ENCODE measurements around the gene KCNMB2.
A peak's percentile ranks its signal among the peaks of the same experiment; 100 is the strongest.
"Not testable (repeated sequence)": the region's sequence is repeated elsewhere in the genome, so short reads cannot be mapped to it uniquely, and the experiment has no call there.

KCNMB2 gene

GRCh38 chr3:178826435-178827123 is 290.3 kb downstream of the KCNMB2 start:
- no peak for DNase-seq

DNA sequence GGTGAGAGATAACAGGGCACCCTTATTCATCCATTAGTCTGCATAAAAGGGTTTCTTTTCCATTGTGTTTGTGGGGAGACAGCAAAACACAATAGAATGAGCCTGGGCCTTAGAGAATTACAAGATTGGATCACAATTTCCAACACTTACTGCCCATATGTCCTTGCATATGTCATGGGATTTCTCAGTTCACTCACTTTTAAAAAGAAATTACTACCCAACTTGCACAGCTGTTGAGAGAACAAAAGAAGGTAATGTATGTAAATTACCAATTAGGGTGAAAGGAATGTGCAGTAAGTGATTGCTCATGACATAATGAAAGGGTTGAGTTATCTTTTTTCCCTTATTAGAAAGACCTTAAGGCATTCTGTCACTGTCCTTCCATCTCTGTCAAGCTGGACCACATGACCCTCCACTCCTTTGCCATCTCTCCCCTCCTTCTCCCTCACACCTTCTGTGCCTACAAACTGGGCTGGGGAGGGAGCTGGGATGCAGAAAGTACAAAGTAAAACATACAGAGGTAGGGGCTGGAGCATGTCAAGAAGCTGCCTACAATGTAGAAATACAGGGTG is 291.1 kb downstream of the KCNMB2 start:
- DNase-seq, result peak; percentile 83

DNA sequence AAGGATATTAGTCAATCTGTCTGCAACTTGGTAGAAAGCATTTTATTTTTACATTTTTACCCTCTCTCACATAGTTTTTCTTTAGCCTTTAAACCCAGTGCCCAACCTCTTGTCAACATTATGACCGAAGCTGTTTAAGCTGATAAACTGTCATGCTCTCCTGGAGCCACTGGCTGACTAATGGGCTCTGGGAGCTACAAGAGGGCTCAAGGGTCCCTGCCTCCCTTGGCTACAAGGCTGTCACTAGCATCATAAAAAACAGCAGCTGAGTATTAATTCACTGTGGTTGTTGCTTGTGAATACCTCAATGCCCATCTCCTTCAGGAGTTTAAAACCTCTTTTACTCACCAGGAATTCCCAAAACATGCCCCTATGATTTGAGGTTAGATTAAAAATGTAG is 297.5 kb downstream of the KCNMB2 start:
- no peak for DNase-seq

DNA sequence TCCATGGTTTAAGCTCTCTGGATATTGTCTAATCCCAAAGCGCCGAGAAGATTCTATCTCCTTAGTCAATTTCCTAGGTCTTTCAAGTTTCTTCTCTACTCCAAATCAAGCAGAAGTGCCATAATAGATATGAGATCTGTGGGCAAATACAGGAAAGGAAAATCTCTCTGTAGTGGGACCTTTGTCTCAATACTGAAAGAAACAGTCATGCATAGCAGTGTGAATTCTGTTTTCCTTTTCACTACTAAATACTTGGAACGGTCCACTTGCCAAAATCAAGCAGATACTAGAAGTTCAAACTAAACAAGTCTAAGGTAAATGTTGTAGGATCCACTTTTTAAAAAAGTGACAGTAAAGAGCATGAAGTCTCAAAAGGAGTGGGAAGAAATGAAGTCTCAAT is 298.8 kb downstream of the KCNMB2 start:
- DNase-seq, result no peak

DNA sequence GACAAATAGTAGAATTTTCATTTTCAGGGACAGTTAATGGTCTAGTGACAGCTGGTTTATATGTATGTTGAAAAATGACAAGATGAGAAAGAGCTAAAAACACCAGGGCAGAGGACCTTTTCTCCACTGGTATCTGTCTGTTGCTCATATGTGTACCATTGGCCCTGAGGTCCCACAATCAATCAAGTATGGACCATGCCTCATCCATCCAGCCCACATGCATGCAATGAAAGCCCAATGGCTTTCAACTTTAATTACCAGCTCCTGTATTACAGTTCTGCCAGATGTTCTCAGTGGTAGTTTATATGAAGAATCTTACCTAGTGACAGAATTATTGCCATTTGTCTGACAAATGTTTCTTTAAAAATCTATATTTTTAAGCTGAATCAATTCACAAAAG is 301.3 kb downstream of the KCNMB2 start:
- DNase-seq, result no peak

- no peak for DNase-seq
These were observed 304.4 kb downstream of the KCNMB2 start for GRCh38 chr3:178840586-178840985.

- DNase-seq, result no peak
These were observed 304.8 kb downstream of the KCNMB2 start for GRCh38 chr3:178841011-178841410.

DNA sequence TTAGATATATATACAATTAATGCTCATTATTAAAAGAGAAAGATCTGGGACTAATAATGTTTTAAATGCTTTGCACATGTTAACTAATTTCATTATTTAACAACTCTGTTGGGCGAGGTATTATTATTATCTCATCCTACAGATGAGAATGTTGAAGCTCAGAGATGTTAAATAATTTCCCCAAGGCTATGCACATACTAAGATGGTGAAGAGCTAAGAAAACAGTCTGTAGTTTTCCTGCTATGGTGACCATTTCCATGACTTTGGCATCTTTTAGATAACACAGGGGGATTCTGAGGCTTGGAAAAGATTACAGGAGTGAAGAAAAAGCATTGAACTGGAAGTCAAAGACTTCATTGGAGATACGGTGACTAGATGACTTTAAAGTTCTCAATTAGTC is 308.7 kb downstream of the KCNMB2 start:
- no peak for DNase-seq

- DNase-seq, result no peak
These were observed 309.3 kb downstream of the KCNMB2 start for GRCh38 chr3:178845420-178846118.

DNA sequence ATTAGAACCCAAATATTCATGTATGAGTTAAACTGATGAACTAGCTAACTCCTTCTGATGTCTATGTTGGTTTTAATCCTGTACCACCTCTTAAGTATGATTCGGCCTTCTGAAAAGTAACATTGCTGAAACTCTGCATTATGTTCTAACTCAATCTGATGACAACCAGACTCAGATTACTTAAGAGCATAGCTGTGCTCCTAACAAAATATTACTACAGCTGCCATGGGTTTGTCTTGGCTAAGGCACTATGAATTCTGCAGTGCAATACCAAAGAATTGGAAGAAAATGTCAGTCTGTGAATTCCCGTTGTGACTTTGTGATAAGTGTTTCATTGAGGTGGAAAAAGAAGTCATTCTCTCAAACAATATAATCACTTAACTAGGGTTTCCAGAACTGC is 311.0 kb downstream of the KCNMB2 start:
- no peak for DNase-seq

DNA sequence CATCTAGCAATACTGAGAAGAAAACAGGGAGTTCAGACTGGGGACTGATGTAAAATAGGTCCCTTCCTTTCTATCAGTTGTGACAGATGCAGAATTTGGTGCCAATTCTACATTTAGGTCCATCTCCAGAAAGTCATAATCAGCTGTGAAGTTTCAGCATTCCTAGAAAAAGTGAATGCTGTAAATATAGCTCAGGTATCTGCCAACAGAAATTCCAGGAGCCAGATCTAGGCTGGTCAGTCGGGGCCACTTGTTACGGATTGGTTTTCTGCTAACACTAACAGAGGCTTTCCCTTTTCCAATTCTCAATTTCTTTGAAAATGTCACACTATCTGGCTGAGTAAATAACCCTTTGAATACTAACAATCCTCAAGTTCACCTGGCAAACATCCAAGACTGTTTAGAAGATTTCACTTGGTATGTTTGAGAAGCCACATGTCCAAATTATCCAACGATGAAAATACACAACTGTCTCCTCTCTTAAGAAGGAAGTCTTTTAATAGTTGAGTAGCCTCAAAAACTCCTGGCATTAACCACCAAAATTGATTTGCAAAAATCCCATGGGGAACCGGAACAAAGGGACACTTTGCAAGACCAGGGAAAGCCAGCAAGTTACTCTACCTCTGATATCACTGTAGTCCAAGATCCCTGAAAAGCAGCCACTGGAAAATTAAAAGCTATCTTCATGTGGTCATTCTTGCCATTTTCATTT is 313.1 kb downstream of the KCNMB2 start:
- peak; percentile 33 for DNase-seq

- DNase-seq, result no peak
These were observed 314.4 kb downstream of the KCNMB2 start for GRCh38 chr3:178850450-178851190.

GRCh38 chr3:178851564-178851963 is 315.3 kb downstream of the KCNMB2 start:
- no peak for DNase-seq

- no peak for DNase-seq
These were observed 320.6 kb downstream of the KCNMB2 start for GRCh38 chr3:178856804-178857203.

DNA sequence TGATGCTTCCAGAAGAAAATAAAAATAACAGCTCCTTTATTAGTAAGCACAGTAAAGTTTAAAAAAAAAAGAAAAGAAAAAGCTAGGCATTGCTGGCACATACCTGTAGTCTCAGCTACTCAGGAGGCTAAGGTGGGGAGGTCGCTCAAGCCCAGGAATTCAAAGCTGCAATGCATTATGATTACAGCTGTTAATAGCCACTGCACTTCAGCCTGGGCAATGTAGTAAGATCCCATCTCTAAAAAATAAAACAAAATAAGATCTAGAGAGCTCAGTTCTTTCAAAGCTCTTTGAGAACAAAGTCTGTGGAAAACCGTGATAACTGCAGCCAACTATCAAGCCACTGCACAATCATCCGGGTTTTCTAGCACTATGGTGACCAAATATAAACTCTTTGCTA is 323.1 kb downstream of the KCNMB2 start:
- DNase-seq, result no peak

- not testable (repeated sequence) for DNase-seq
These were observed 323.7 kb downstream of the KCNMB2 start for GRCh38 chr3:178859900-178860436.

GRCh38 chr3:178868681-178869080 is 332.4 kb downstream of the KCNMB2 start:
- no peak for DNase-seq

- no peak for DNase-seq
These were observed 333.8 kb downstream of the KCNMB2 start for GRCh38 chr3:178870085-178870484.

DNA sequence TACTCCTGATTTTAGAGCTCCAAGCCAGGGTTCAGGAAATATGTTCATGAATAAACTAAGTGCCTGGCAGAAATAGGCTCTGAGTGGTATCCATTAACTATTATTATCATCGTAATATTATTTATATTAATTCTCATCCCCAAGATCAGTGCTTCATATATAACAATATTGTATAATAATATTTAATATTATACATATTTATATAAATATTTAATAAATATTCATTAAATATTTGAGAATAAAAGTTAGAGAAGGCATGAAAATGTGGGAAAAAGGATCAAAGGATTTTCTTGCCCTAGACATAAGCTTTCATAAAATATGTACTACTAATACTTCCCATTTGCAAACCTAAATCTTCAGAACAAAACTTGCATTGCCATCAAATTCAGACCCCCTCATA is 338.9 kb downstream of the KCNMB2 start:
- DNase-seq, result no peak

- no peak for DNase-seq
These were observed 339.6 kb downstream of the KCNMB2 start for GRCh38 chr3:178875836-178876235.

- DNase-seq, result no peak
These were observed 344.0 kb downstream of the KCNMB2 start for GRCh38 chr3:178880274-178880673.

All from NCI-H2171 treated with DMSO at 0.1 percent for 48 hours (cell line).